ENCODE results near the gene ZNF830. TPM values are rescaled to one million over a fixed set of nuclear protein-coding genes. Genes with fewer than 3 reads are reported as not detected.

The ZNF830 gene
- total and polyA plus RNA-seq, 9 of the 15 experiments (the other 6 are each of a cell fraction or from before 2014, with no cell fraction given) = 13.1 to 28.7 (median 21.7) TPM

DNA sequence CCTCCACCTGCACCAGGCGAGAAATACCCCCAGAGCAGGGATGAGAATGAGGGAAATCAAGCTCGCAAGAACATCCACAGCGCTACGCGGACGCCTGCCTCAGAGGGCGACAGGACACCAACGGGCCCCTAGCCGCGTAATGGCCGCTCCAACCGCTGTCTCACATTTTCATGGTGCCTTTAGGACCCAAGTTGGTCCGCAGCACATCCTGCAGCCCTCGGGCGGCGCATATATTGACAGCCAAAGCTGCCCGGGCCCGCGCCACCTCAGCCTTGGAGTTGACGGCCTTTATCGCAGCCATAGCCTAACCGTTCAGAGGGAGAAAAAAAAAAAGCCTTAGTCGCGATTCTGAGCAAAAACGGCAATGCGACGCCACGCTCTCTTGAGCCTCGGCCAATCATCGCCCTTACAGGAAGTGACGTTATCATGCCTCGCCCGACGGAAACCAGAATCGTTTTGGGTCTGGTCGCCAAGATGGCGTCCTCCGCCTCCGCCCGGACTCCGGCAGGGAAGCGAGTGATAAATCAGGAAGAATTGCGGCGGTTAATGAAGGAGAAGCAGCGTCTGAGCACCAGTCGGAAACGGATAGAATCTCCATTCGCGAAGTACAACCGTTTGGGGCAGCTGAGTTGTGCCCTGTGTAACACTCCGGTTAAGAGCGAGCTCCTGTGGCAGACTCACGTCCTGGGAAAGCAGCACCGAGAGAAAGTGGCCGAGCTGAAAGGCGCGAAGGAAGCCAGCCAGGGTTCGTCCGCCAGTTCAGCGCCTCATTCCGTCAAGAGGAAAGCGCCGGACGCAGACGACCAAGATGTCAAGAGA, at the start of gene ZNF830, which contains the start of gene CCT6B (continued):
- TF ChIP-seq, protein P1, sequence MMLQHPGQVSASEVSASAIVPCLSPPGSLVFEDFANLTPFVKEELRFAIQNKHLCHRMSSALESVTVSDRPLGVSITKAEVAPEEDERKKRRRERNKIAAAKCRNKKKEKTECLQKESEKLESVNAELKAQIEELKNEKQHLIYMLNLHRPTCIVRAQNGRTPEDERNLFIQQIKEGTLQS (IDR thresholded peaks at IDR 0.05) = 0 out of 2 replicates have a peak, but pooled peaks have one; percentile 14
- TF ChIP-seq, protein P1 (CRISPR knock-in tag; conservative IDR thresholded peaks at IDR 0.05) = no peak
- 0 out of 2 replicates have a peak, but pooled peaks have one; percentile 1 for TF ChIP-seq NFE2 (IDR thresholded peaks at IDR 0.05; ENCODE audit: low read depth)
- no peak for TF ChIP-seq RFX7 (CRISPR knock-in tag; IDR thresholded peaks at IDR 0.05)
- TF ChIP-seq FOXJ3 (CRISPR knock-in tag; IDR thresholded peaks at IDR 0.05) = no peak
- TF ChIP-seq KDM5B (IDR thresholded peaks at IDR 0.05; ENCODE audit: insufficient replicate concordance, low read depth, low read length) = peak; percentile 94
- no peak for TF ChIP-seq HMG20B (CRISPR knock-in tag; IDR thresholded peaks at IDR 0.05)
- no peak for TF ChIP-seq JUN (IDR thresholded peaks at IDR 0.05; ENCODE audit: borderline replicate concordance, low read depth, low read length)
- TF ChIP-seq JUN (CRISPR knock-in tag; IDR thresholded peaks at IDR 0.05; ENCODE audit: borderline replicate concordance) = no peak
- TF ChIP-seq ZNF212 (CRISPR knock-in tag; IDR thresholded peaks at IDR 0.05) = no peak
- TF ChIP-seq XRCC5 (IDR thresholded peaks at IDR 0.05; ENCODE audit: low read depth, low read length) = no peak
- TF ChIP-seq, protein P2, sequence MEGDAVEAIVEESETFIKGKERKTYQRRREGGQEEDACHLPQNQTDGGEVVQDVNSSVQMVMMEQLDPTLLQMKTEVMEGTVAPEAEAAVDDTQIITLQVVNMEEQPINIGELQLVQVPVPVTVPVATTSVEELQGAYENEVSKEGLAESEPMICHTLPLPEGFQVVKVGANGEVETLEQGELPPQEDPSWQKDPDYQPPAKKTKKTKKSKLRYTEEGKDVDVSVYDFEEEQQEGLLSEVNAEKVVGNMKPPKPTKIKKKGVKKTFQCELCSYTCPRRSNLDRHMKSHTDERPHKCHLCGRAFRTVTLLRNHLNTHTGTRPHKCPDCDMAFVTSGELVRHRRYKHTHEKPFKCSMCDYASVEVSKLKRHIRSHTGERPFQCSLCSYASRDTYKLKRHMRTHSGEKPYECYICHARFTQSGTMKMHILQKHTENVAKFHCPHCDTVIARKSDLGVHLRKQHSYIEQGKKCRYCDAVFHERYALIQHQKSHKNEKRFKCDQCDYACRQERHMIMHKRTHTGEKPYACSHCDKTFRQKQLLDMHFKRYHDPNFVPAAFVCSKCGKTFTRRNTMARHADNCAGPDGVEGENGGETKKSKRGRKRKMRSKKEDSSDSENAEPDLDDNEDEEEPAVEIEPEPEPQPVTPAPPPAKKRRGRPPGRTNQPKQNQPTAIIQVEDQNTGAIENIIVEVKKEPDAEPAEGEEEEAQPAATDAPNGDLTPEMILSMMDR (IDR thresholded peaks at IDR 0.05 in 2 of 3, conservative IDR thresholded peaks at IDR 0.05 in 1 of 3; ENCODE audit: insufficient read depth in 2 of 3, low read depth in 1 of 3, low read length in 3 of 3) = no peak
- TF ChIP-seq KLF13 (tag; IDR thresholded peaks at IDR 0.05; ENCODE audit: borderline replicate concordance, low read depth) = no peak
- TF ChIP-seq XRCC3 (IDR thresholded peaks at IDR 0.05) = no peak
- TF ChIP-seq NBN (IDR thresholded peaks at IDR 0.05; ENCODE audit: low read depth) = peak; percentile 92; the same call in 1 of the 2 replicates
- TF ChIP-seq, protein P3, sequence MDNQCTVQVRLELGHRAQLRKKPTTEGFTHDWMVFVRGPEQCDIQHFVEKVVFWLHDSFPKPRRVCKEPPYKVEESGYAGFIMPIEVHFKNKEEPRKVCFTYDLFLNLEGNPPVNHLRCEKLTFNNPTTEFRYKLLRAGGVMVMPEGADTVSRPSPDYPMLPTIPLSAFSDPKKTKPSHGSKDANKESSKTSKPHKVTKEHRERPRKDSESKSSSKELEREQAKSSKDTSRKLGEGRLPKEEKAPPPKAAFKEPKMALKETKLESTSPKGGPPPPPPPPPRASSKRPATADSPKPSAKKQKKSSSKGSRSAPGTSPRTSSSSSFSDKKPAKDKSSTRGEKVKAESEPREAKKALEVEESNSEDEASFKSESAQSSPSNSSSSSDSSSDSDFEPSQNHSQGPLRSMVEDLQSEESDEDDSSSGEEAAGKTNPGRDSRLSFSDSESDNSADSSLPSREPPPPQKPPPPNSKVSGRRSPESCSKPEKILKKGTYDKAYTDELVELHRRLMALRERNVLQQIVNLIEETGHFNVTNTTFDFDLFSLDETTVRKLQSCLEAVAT (IDR thresholded peaks at IDR 0.05) = peak; percentile 29 to 94; a peak in 2 of 4 replicates
- 0 out of 2 replicates have a peak, but pooled peaks have one; percentile 53 for TF ChIP-seq ZNF41 (CRISPR knock-in tag; conservative IDR thresholded peaks at IDR 0.05)
- TF ChIP-seq NR2C2 (CRISPR knock-in tag; IDR thresholded peaks at IDR 0.05) = peak; percentile 46; the same call in 1 of the 2 replicates
- TF ChIP-seq NR2C2 (tag; IDR thresholded peaks at IDR 0.05) = peak; percentile 64
- TF ChIP-seq, protein P4, sequence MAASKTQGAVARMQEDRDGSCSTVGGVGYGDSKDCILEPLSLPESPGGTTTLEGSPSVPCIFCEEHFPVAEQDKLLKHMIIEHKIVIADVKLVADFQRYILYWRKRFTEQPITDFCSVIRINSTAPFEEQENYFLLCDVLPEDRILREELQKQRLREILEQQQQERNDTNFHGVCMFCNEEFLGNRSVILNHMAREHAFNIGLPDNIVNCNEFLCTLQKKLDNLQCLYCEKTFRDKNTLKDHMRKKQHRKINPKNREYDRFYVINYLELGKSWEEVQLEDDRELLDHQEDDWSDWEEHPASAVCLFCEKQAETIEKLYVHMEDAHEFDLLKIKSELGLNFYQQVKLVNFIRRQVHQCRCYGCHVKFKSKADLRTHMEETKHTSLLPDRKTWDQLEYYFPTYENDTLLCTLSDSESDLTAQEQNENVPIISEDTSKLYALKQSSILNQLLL (CRISPR knock-in tag; IDR thresholded peaks at IDR 0.05; ENCODE audit: borderline replicate concordance) = no peak

All from K562 (cell line).